HG03439 (cell line): ENCODE measurements around the gene NKAIN2.
"Not testable (repeated sequence)": the region's sequence is repeated elsewhere in the genome, so short reads cannot be mapped to it uniquely, and the experiment has no call there.

ENCODE experiments used
- ATAC-seq: cut with Tn5 transposase; IDR thresholded peaks from one replicate; pipeline ENCODE4 v1.9.1; 2021; ENCODE audit warnings: mild to moderate bottlenecking, moderate library complexity; ENCODE audit not compliant: unreplicated experiment

The NKAIN2 gene

GRCh38 chr6:123888771-123889513 lies 85.3 kb downstream of the NKAIN2 start:
- ATAC-seq, result no peak

DNA sequence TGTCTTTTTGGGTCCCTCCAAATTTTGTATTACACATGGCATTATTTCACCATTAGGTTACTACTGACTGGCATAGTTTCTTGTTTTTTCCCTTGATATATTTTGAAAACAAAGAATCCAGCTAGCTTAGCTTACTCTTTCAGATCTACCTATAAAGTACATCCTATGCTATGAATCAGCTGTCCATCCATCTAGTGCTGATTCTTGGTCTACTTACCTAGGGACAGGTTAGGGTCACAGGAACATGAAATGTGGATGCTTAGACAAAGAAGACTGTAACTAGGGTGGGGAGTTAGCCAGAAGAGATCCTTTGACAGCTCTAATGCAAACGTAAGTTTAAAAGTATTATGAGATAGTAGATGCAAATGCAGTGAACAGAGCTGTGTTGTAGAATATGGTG lies 91.7 kb downstream of the NKAIN2 start:
- ATAC-seq, result no peak

GRCh38 chr6:123895806-123896205 lies 92.1 kb downstream of the NKAIN2 start:
- no peak for ATAC-seq

DNA sequence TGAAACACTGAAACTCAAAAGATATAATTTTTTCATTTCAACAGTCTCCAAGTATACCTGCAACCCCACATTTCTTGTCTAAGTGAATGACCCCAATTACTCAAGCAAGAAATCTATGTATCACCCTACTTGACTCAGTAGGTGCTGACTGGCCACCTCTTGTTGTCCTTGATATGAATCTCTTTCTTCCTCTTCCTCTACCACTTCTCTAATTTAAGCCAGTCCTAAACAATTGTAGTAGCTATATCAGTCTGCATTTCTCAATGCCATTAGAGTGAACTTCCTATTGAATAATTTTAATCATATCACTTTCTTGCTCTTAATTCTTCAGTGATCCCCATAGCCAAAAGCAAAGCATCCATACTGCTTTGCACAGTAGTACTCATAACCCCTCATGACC lies 93.2 kb downstream of the NKAIN2 start:
- no peak for ATAC-seq

DNA sequence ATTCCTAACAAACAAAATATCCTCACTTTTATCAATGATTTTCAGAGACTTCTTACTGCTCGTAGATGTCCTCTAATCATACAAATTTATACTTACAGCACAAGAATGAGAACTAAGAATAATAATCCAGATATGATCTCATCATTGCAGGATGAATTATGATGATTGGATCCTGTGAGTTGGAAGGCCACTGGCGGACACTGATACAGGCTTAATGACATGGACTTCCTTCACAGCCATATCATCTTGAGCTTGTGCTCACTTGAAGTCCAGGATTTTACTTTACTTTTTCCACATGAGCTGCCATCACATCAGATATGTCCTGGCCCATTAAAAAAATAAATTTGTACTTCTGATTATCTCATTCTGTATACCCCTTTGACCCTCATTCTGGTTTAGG lies 94.3 kb downstream of the NKAIN2 start:
- no peak for ATAC-seq

GRCh38 chr6:123898665-123899064 lies 95.0 kb downstream of the NKAIN2 start:
- ATAC-seq, result no peak

DNA sequence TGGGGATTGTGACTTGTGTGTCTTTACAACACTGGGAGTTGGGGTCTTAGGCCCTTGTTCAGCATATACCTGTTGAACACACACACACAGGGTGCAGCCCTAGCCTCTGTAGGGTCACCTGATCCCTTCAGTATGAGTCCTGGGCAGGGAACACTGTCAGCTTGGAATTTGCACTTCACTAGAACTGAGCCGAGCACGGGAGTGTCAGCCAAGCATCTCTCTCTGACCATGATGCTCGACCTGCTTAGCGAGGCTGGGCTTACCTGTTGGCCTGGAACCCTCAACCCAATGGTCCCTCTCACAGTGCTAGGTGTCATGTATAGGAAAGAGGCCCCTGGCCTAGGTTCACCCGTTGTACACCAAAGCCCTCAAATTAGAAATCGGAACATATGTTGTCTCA lies 96.1 kb downstream of the NKAIN2 start:
- no peak for ATAC-seq

DNA sequence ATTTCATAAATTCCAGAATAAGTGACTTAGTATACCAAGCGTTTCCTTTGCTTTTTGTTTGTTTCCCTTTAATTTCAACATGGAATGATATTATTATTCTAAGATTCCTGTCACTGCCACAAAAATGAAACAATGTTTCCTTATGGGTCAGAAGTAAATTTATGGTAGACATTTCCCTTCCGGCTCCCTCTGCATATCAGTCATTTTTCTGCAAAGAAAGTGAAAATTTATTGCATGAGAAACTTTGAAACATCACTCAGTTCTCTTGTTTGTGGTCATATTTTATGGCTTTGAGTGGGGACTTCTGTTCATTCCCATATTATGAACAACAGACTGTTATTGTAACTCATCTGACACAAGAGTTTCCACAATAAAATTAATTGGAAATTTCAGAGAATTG lies 97.8 kb downstream of the NKAIN2 start:
- ATAC-seq, result no peak

DNA sequence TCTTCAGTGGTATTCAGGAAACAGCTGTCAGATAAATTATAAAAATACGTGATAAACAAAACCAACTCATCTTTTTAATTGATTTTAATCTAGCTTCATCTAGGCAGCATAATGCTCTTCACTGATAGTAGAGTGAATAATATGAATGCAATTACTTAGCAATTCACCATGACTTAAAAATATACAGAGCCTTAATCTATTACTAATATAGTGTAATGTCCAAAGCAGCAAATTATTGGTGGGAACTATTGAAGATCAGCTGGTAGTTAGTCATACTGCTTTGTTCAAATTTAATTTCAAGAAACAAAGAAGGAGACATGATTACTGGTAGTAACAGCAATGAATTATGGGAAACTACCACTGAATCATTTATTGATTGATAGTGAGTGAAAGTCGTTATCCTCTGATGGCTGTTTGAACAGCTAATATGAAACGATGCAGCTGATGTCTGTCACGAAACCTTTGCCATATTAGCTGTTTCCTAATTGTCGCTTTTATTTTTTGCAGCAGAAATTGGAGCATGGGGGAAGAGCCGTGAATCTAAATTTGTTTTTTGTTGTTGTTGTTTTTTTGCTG lies 99.2 kb downstream of the NKAIN2 start:
- no peak for ATAC-seq

- ATAC-seq, result no peak
Measured at GRCh38 chr6:123904228-123904627, 100.6 kb downstream of the NKAIN2 start.

DNA sequence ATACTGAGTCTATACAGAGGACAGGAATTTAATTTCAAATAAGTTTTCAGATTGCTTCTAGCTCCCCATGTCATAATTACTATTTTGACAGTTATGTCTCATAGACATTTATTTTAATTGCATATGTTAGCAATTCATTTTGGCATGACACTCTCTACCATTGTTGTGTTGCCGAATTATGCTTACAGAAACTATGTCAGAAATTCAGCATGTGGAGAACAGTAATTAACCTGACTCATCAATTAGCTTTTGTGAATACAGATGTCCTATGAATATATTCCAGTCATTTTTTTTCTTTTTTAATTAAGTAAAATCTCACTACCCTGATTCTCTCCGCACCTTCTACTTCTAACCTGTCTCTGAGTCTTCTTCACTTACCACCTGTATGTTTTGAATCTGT lies 105.1 kb downstream of the NKAIN2 start:
- ATAC-seq, result no peak

DNA sequence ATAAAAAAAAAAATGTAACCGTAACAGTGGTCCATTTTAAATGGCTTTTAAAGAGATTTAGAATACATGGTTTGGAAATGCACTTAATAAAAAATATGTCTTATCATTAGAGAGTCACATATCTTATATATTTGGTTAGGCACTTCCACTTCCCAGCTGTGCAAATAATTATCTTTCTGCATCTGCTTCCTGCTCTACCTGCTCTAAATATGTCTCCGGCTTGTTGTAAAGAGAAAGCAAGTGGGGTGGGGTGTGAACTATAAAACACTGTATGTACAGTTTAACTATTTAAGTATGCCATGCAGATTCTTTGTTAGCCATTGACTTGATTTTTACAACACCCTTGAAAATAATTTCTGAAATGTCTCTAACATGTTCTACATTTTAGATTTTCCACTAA lies 106.3 kb downstream of the NKAIN2 start:
- ATAC-seq, result no peak

DNA sequence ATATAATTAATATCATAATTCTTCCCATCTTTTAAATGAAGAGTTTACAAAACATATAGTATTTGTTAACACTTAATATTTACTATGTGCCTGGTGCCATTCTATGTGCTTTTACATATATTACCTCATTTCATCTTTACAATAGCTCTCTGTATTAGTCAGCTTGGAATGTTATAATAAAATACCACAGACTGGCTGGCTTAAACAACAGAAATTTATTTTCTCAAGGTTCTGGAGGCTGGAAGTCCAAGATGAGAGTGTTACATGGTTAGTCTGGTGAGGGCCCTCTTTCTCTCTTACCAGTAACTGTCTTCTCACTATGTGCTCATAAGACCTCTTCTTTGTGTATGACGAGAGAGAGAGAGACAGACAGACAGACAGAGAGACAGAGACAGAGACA lies 110.2 kb downstream of the NKAIN2 start:
- ATAC-seq, result no peak

- ATAC-seq, result not testable (repeated sequence)
Measured at GRCh38 chr6:123923379-123923778, 119.7 kb downstream of the NKAIN2 start.

DNA sequence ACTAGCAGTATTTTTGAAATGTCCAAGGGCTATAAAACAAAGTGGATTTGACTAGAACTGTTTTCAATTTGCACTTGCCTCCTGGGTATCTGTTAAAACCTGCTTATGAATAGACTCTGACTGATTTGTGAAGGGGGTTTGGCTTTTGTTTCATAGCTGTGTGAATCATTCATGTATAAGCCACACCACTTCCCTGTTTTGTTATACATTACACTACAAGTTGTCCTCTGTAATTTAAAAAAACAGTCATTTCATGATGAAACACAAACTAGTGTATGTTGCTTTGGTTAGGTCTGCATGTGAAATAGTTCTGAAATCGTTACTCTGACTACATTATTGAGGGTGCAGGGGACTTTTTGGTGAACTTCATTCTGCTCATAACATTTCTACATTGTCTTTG lies 121.7 kb downstream of the NKAIN2 start:
- ATAC-seq, result peak; percentile 95

DNA sequence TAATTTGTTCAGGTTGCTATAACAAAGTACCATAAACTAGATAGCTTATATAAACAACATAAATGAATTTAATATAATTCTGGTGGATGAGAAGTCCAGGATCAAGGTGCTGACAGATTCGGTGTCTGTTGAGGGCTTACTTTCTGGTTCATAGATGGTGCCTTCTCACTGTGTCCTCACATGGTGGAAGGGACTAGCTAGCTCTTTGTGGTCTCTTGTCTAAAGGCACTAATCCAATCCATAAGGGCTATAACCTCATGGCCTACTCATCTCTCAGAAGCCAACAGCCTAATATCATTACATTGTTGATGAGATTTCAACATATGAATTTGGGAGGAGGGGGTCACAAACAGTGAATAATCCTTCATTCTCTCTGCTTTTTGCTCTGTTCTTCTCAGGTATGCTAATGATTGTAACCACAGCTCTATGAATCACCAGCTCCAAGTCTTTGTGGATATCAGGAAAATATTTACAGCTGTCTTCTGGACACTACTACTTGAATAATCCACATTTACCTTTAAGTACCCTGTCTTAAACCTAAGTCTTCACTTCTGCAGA lies 122.3 kb downstream of the NKAIN2 start:
- no peak for ATAC-seq

DNA sequence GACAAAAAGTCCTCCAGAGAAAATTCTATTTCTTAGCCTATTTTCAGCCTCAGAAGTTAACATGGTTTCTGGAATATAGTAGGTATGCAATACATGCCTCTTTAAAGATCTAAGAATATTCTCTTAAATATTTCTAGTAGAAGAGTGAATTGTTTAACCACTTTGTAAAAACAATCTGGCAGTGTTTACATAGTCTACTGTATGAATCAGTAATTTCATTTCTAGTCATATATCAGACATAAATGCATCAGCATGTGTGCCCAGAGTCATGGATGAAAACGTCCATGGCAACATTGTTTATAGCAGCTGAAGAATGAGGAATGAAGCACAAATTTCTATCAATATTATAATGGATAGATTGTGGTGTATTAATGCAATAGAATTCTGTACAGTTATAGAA lies 124.9 kb downstream of the NKAIN2 start:
- no peak for ATAC-seq

GRCh38 chr6:123931928-123932327 lies 128.3 kb downstream of the NKAIN2 start:
- ATAC-seq, result no peak

- ATAC-seq, result no peak
Measured at GRCh38 chr6:123940551-123940950, 136.9 kb downstream of the NKAIN2 start.

DNA sequence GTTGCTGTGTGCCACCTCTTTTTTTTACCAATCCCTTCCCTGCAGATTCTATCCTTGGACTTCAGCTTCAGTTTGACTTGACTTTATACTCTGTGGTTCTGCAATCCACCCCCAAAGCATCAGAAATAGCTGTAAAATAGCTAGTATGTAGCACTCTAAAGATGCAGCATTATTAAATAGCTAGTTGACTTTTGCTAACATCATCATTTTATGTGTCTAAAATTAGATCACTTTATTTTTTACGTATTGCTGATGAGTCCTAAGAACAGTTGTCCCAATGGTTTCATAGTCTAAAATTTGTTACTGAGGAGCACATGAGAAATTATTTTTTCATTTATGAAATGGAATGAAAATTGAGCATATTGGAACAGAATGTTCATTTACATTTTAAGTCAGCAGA lies 138.2 kb downstream of the NKAIN2 start:
- ATAC-seq, result no peak

DNA sequence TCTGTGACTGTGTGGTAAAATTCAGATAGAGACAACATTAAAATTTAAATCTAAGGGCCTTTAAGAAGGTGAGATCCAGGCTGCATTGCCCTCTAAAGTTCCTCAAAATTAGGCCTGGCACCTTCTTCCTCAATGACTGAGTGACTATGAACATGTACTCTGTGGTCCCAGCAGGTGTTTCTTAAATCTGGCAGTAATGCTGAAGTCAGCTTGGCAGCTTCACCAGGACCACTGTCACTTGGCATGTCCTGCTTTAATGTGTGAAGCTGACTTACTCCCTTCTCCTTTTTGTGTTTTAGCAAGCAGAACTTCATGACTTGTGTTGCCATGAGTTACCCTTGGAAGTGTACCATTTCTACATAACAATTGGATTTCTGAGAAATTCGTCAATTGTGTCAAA lies 141.7 kb downstream of the NKAIN2 start:
- ATAC-seq, result no peak

GRCh38 chr6:123953920-123954319 lies 150.3 kb downstream of the NKAIN2 start:
- ATAC-seq, result no peak
